8988T (cell line): ENCODE results near the gene SLC25A23.
"Not testable (repeated sequence)": the region's sequence is repeated elsewhere in the genome, so short reads cannot be mapped to it uniquely, and the experiment has no call there.

ENCODE experiments used
- DNase-seq: peaks from one replicate; pipeline ENCODE4 v3.0.0; 2011

SLC25A23 gene

GRCh38 chr19:6453951-6454565 is 5.5 kb downstream of the SLC25A23 start:
- DNase-seq: no peak

GRCh38 chr19:6452899-6453298 is 6.7 kb downstream of the SLC25A23 start:
- no peak for DNase-seq

- no peak for DNase-seq
These were observed 7.4 kb downstream of the SLC25A23 start for GRCh38 chr19:6452223-6452614.

- DNase-seq: no peak
These were observed 7.9 kb downstream of the SLC25A23 start for GRCh38 chr19:6451583-6452222.

GRCh38 chr19:6450166-6450565 is 9.4 kb downstream of the SLC25A23 start:
- DNase-seq: no peak

- DNase-seq: no peak
These were observed 11.5 kb downstream of the SLC25A23 start for GRCh38 chr19:6448045-6448444.

- DNase-seq: no peak
These were observed 13.1 kb downstream of the SLC25A23 start for GRCh38 chr19:6446452-6446851.

- DNase-seq: no peak
These were observed 15.6 kb downstream of the SLC25A23 start for GRCh38 chr19:6443986-6444385.

GRCh38 chr19:6442087-6442688 is 17.4 kb downstream of the SLC25A23 start:
- no peak for DNase-seq

GRCh38 chr19:6440905-6441304 is 18.7 kb downstream of the SLC25A23 start:
- no peak for DNase-seq

- no peak for DNase-seq
These were observed 19.8 kb downstream of the SLC25A23 start for GRCh38 chr19:6439743-6440142.

GRCh38 chr19:6433663-6434062 is 25.9 kb downstream of the SLC25A23 start, which contains the start of gene SLC25A41:
TSS of gene SLC25A41 (minus strand) at chr19:6433763. CDS start at chr19:6433693, 70 bp downstream.
- no peak for DNase-seq

- no peak for DNase-seq
These were observed 26.4 kb downstream of the SLC25A23 start for GRCh38 chr19:6433165-6433564.

GRCh38 chr19:6431891-6432290 is 27.7 kb downstream of the SLC25A23 start:
- no peak for DNase-seq

- no peak for DNase-seq
These were observed 30.0 kb downstream of the SLC25A23 start for GRCh38 chr19:6429419-6430221.

- not testable (repeated sequence) for DNase-seq
These were observed 30.7 kb downstream of the SLC25A23 start for GRCh38 chr19:6428692-6429418.

GRCh38 chr19:6427131-6427530 is 32.5 kb downstream of the SLC25A23 start:
- no peak for DNase-seq

- no peak for DNase-seq
These were observed 33.6 kb downstream of the SLC25A23 start for GRCh38 chr19:6425732-6426620.

GRCh38 chr19:6424939-6425731 is 34.5 kb downstream of the SLC25A23 start:
- DNase-seq: peak; percentile 97

- no peak for DNase-seq
These were observed 35.2 kb downstream of the SLC25A23 start, which contains the start of gene KHSRP for GRCh38 chr19:6424195-6424938. TSS of gene KHSRP (minus strand) at chr19:6424811. CDS start at chr19:6424701, 110 bp downstream.
